ENCODE data around the gene POLR2E. TPM values are rescaled to one million over a fixed set of nuclear protein-coding genes. Genes with fewer than 3 reads are reported as not detected.

POLR2E gene
- total and polyA plus RNA-seq, 9 of the 15 experiments (the other 6 are each of a cell fraction or from before 2014, with no cell fraction given) = 3.4 to 413 (median 244) TPM

DNA sequence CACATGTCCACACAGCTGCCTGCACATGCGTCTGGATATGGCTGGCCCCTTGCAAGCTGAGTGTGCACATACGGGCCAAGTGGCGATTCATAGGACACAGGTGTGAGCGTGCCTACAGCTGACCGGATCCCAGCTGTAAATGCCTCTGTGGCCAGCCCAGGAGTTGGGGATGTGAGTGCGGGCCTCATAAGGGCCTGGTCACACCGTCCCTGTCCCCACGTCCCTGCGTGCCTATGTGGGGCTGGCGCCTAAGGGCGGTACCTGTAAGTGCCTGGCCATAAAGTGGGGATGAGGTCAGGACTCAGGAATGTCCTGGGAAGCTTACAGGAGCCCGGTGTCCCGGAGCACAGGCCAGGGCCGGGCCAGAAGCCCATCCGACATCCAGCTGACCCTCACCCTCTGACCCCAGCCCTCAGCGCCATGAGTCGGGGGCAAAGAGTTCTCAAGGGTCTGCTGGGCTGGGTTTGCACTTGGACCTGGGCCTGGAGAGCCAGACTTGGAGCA is 29.5 kb downstream of the POLR2E start:
- BruUV-seq (replicated peaks) = no TSS peak
- H3K9me1 ChIP-seq (ENCODE audit: control insufficient read depth, insufficient read depth, low read length) = no peaks in the 10 kb centered on the region
- peak overlapping the region; percentile 1; the same call in 1 of the 2 replicates for H3K4me2 ChIP-seq (ENCODE audit: insufficient read depth, low read length)
- peak overlapping the region in 1 of 2 experiments; percentile 85; a peak in 2 of 4 replicates for H3K9ac ChIP-seq (ENCODE audit: insufficient read depth in 1 of 2, low read depth in 2 of 2, low read length in 2 of 2)
- CTCF ChIA-PET (ENCODE audit: low intra/inter-chr PET ratio) = no interaction called here
- H4K20me1 ChIP-seq (replicated peaks; ENCODE audit: control insufficient read depth, insufficient read depth, low read length) = no peaks in the 10 kb centered on the region
- no peaks in the 10 kb centered on the region for H3K9me3 ChIP-seq (replicated peaks; ENCODE audit: control insufficient read depth, insufficient read depth, low read depth, low read length)
- DNase-seq (ENCODE audit: extremely low read depth in 1 of 4, low spot score in 3 of 4) (no peak), ATAC-seq (no peak), FAIRE-seq (no peak)
- no peaks in the 10 kb centered on the region for H3K27me3 ChIP-seq (ENCODE audit: control insufficient read depth in 2 of 2, insufficient read depth in 2 of 2, low read length in 2 of 2)
- H3K36me3 ChIP-seq (ENCODE audit: control insufficient read depth, insufficient read depth, low read length) = peaks cover 17% of the 10 kb centered on the region; the same call in 2 of the 3 replicates
- in situ Hi-C loops (cut with MboI) = no loop called here
- peaks cover 9 to 82% of the 10 kb centered on the region in 2 experiments for H3K4me1 ChIP-seq (replicated peaks in 1 of 2; ENCODE audit: control insufficient read depth in 2 of 2, insufficient read depth in 2 of 2, low read length in 2 of 2)
- no peak overlapping the region for H3K4me3 ChIP-seq
- no peak overlapping the region for H3K27ac ChIP-seq (ENCODE audit: extremely low read depth, low read depth, low read length)
- H2AFZ ChIP-seq (ENCODE audit: low read depth, low read length) = no peak overlapping the region
- 86% methylated on average over 14 of the region's 17 CpGs for WGBS (ENCODE audit: insufficient coverage, low coverage, missing lambda C conversion rate)
- no peaks in the 10 kb centered on the region for H3K79me2 ChIP-seq (ENCODE audit: control insufficient read depth, insufficient read depth, low read length)
- POLR2A ChIA-PET = interaction anchor here (0.6 to 1.5 kb wide), 2 partner anchors 17 to 755 kb away, joined by 3 to 5 read pairs; no protein-coding TSS in a partner anchor
- intact Hi-C loops (cut with micrococcal nuclease) = no loop called here
- no peak for TF ChIP-seq RFX1 (IDR thresholded peaks at IDR 0.05)
- TF ChIP-seq TAL1 (IDR thresholded peaks at IDR 0.05) = no peak
- TF ChIP-seq, protein P1, sequence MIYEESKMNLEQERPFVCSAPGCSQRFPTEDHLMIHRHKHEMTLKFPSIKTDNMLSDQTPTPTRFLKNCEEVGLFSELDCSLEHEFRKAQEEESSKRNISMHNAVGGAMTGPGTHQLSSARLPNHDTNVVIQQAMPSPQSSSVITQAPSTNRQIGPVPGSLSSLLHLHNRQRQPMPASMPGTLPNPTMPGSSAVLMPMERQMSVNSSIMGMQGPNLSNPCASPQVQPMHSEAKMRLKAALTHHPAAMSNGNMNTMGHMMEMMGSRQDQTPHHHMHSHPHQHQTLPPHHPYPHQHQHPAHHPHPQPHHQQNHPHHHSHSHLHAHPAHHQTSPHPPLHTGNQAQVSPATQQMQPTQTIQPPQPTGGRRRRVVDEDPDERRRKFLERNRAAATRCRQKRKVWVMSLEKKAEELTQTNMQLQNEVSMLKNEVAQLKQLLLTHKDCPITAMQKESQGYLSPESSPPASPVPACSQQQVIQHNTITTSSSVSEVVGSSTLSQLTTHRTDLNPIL (CRISPR knock-in tag; IDR thresholded peaks at IDR 0.05) = no peak
- no peak for TF ChIP-seq DNMT1 (IDR thresholded peaks at IDR 0.05)
- TF ChIP-seq, protein P2, sequence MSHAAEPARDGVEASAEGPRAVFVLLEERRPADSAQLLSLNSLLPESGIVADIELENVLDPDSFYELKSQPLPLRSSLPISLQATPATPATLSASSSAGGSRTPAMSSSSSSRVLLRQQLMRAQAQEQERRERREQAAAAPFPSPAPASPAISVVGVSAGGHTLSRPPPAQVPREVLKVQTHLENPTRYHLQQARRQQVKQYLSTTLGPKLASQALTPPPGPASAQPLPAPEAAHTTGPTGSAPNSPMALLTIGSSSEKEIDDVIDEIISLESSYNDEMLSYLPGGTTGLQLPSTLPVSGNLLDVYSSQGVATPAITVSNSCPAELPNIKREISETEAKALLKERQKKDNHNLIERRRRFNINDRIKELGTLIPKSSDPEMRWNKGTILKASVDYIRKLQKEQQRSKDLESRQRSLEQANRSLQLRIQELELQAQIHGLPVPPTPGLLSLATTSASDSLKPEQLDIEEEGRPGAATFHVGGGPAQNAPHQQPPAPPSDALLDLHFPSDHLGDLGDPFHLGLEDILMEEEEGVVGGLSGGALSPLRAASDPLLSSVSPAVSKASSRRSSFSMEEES (CRISPR knock-in tag; IDR thresholded peaks at IDR 0.05) = no peak
- no peak for TF ChIP-seq XRCC4 (IDR thresholded peaks at IDR 0.05; ENCODE audit: extremely low read depth, insufficient read depth, insufficient read length)
- TF ChIP-seq, protein P3, sequence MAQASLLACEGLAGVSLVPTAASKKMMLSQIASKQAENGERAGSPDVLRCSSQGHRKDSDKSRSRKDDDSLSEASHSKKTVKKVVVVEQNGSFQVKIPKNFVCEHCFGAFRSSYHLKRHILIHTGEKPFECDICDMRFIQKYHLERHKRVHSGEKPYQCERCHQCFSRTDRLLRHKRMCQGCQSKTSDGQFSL (CRISPR knock-in tag; IDR thresholded peaks at IDR 0.05) = no peak
- TF ChIP-seq, protein P3 (tag; IDR thresholded peaks at IDR 0.05) = no peak
- no peak for TF ChIP-seq JUN (IDR thresholded peaks at IDR 0.05; ENCODE audit: borderline replicate concordance, low read depth, low read length)
- no peak for TF ChIP-seq JUN (CRISPR knock-in tag; IDR thresholded peaks at IDR 0.05; ENCODE audit: borderline replicate concordance)
- TF ChIP-seq, protein P4, sequence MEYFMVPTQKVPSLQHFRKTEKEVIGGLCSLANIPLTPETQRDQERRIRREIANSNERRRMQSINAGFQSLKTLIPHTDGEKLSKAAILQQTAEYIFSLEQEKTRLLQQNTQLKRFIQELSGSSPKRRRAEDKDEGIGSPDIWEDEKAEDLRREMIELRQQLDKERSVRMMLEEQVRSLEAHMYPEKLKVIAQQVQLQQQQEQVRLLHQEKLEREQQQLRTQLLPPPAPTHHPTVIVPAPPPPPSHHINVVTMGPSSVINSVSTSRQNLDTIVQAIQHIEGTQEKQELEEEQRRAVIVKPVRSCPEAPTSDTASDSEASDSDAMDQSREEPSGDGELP (CRISPR knock-in tag; IDR thresholded peaks at IDR 0.05; ENCODE audit: borderline replicate concordance) = peak; percentile 56
- TF ChIP-seq SOX6 (IDR thresholded peaks at IDR 0.05) = no peak
- TF ChIP-seq, protein P5, sequence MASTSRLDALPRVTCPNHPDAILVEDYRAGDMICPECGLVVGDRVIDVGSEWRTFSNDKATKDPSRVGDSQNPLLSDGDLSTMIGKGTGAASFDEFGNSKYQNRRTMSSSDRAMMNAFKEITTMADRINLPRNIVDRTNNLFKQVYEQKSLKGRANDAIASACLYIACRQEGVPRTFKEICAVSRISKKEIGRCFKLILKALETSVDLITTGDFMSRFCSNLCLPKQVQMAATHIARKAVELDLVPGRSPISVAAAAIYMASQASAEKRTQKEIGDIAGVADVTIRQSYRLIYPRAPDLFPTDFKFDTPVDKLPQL (IDR thresholded peaks at IDR 0.05; ENCODE audit: extremely low read depth, insufficient read length) = no peak
- TF ChIP-seq YBX1 (IDR thresholded peaks at IDR 0.05) = no peak
- TF ChIP-seq POLR2A (conservative IDR thresholded peaks at IDR 0.05) = 0 out of 2 replicates have a peak, but pooled peaks have one; percentile 19
- no peak for TF ChIP-seq HOXB6 (CRISPR knock-in tag; IDR thresholded peaks at IDR 0.05; ENCODE audit: borderline replicate concordance)
- TF ChIP-seq ZNF354B (CRISPR knock-in tag; IDR thresholded peaks at IDR 0.05) = no peak
- no peak for TF ChIP-seq NR1H2 (CRISPR knock-in tag; IDR thresholded peaks at IDR 0.05)
- 0 out of 2 replicates have a peak, but pooled peaks have one; percentile 9 for TF ChIP-seq POLR2G (IDR thresholded peaks at IDR 0.05; ENCODE audit: low read depth, low read length)

Data from K562 (cell line).